ENCODE data around the gene SHISA6. TPM values are rescaled to one million over a fixed set of nuclear protein-coding genes. Genes with fewer than 3 reads are reported as not detected.
A peak's percentile ranks its signal among the peaks of the same experiment; 100 is the strongest.
"Not testable (repeated sequence)": the region's sequence is repeated elsewhere in the genome, so short reads cannot be mapped to it uniquely, and the experiment has no call there.

SHISA6 gene
- total RNA-seq, 1 donor from 2014 or later = not detected

- DNase-seq = no peak
Observed at GRCh38 chr17:11267999-11268575, 27.1 kb downstream of the SHISA6 start.

- no peak for DNase-seq
Observed at GRCh38 chr17:11269210-11269609, 28.2 kb downstream of the SHISA6 start.

- DNase-seq = no peak
Observed at GRCh38 chr17:11272191-11272590, 31.2 kb downstream of the SHISA6 start.

GRCh38 chr17:11273596-11273995 lies 32.6 kb downstream of the SHISA6 start:
- DNase-seq = no peak

- DNase-seq = no peak
Observed at GRCh38 chr17:11274106-11274505, 33.1 kb downstream of the SHISA6 start.

GRCh38 chr17:11276486-11276885 lies 35.5 kb downstream of the SHISA6 start:
- DNase-seq = no peak

- no peak for DNase-seq
Observed at GRCh38 chr17:11278186-11278991, 37.4 kb downstream of the SHISA6 start.

- DNase-seq = no peak
Observed at GRCh38 chr17:11278992-11279270, 37.9 kb downstream of the SHISA6 start.

GRCh38 chr17:11279776-11280344 lies 38.8 kb downstream of the SHISA6 start:
- DNase-seq = no peak

- no peak for DNase-seq
Observed at GRCh38 chr17:11282586-11282985, 41.6 kb downstream of the SHISA6 start.

GRCh38 chr17:11284811-11285210 lies 43.8 kb downstream of the SHISA6 start:
- DNase-seq = no peak

- no peak for DNase-seq
Observed at GRCh38 chr17:11285946-11286345, 44.9 kb downstream of the SHISA6 start.

GRCh38 chr17:11287791-11288190 lies 46.8 kb downstream of the SHISA6 start:
- DNase-seq = no peak

GRCh38 chr17:11290814-11291213 lies 49.8 kb downstream of the SHISA6 start:
- no peak for DNase-seq

GRCh38 chr17:11292491-11292890 lies 51.5 kb downstream of the SHISA6 start:
- DNase-seq = no peak

GRCh38 chr17:11293480-11293879 lies 52.5 kb downstream of the SHISA6 start:
- no peak for DNase-seq

GRCh38 chr17:11294826-11295225 lies 53.8 kb downstream of the SHISA6 start:
- no peak for DNase-seq

GRCh38 chr17:11296994-11297393 lies 56.0 kb downstream of the SHISA6 start:
- DNase-seq = peak; percentile 1

GRCh38 chr17:11298401-11298800 lies 57.4 kb downstream of the SHISA6 start:
- no peak for DNase-seq

- no peak for DNase-seq
Observed at GRCh38 chr17:11300201-11300600, 59.2 kb downstream of the SHISA6 start.

GRCh38 chr17:11300738-11301137 lies 59.7 kb downstream of the SHISA6 start:
- no peak for DNase-seq

- DNase-seq = not testable (repeated sequence)
Observed at GRCh38 chr17:11301874-11302273, 60.9 kb downstream of the SHISA6 start.

GRCh38 chr17:11302401-11303186 lies 61.6 kb downstream of the SHISA6 start:
- no peak for DNase-seq
